GM18868 (cell line): ENCODE results near the gene LPP.
"Not testable (repeated sequence)": the region's sequence is repeated elsewhere in the genome, so short reads cannot be mapped to it uniquely, and the experiment has no call there.

Source experiments
- ATAC-seq: cut with Tn5 transposase; IDR thresholded peaks from one replicate; pipeline ENCODE4 v1.9.1; 2021; ENCODE audit warnings: mild to moderate bottlenecking, moderate library complexity; ENCODE audit not compliant: unreplicated experiment

LPP gene

GRCh38 chr3:188605905-188606304, 451.9 kb downstream of the LPP start:
- no peak for ATAC-seq

- no peak for ATAC-seq
These were observed 453.9 kb downstream of the LPP start for GRCh38 chr3:188607805-188608315.

- ATAC-seq = no peak
These were observed 454.4 kb downstream of the LPP start for GRCh38 chr3:188608401-188608800.

GRCh38 chr3:188613721-188614120, 459.8 kb downstream of the LPP start:
- ATAC-seq = not testable (repeated sequence)

- no peak for ATAC-seq
These were observed 463.3 kb downstream of the LPP start for GRCh38 chr3:188617270-188617669.

GRCh38 chr3:188617988-188618701, 464.2 kb downstream of the LPP start:
- no peak for ATAC-seq

- no peak for ATAC-seq
These were observed 466.8 kb downstream of the LPP start for GRCh38 chr3:188620752-188621151.

GRCh38 chr3:188624384-188624783, 470.4 kb downstream of the LPP start:
- no peak for ATAC-seq

GRCh38 chr3:188624828-188625227, 470.9 kb downstream of the LPP start:
- no peak for ATAC-seq

- ATAC-seq = no peak
These were observed 473.7 kb downstream of the LPP start for GRCh38 chr3:188627652-188628051.

GRCh38 chr3:188631291-188632010, 477.5 kb downstream of the LPP start:
- ATAC-seq = no peak

- ATAC-seq = no peak
These were observed 479.2 kb downstream of the LPP start for GRCh38 chr3:188633206-188633605.

- ATAC-seq = no peak
These were observed 480.3 kb downstream of the LPP start for GRCh38 chr3:188634285-188634684.

GRCh38 chr3:188635258-188636042, 481.5 kb downstream of the LPP start:
- no peak for ATAC-seq

- not testable (repeated sequence) for ATAC-seq
These were observed 482.3 kb downstream of the LPP start for GRCh38 chr3:188636292-188636691.

GRCh38 chr3:188641076-188641475, 487.1 kb downstream of the LPP start:
- no peak for ATAC-seq

- no peak for ATAC-seq
These were observed 489.8 kb downstream of the LPP start for GRCh38 chr3:188643736-188644135.

- no peak for ATAC-seq
These were observed 492.6 kb downstream of the LPP start for GRCh38 chr3:188646592-188646991.

GRCh38 chr3:188647237-188647636, 493.3 kb downstream of the LPP start:
- no peak for ATAC-seq

GRCh38 chr3:188649521-188649920, 495.6 kb downstream of the LPP start:
- no peak for ATAC-seq

- ATAC-seq = no peak
These were observed 502.4 kb downstream of the LPP start for GRCh38 chr3:188656196-188656982.
